ENCODE data around the gene PTPRCAP. TPM values are rescaled to one million over a fixed set of nuclear protein-coding genes. Genes with fewer than 3 reads are reported as not detected.

The PTPRCAP gene
- total and polyA plus RNA-seq, 3 experiments from 2014 or later = 145 to 1,075 (median 163) TPM

GRCh38 chr11:67452141-67452952 lies 14.9 kb upstream of the PTPRCAP start, which contains the start of gene GPR152:
Gene GPR152 (minus strand): TSS chr11:67452729. CDS start chr11:67452724, 5 bp downstream.
- H3K4me3 Mint-ChIP-seq = no peak within 1 kb of the TSS
- no peaks in the 10 kb centered on the region for H3K36me3 ChIP-seq (ENCODE audit: insufficient read depth, low read length)
- ChIA-PET CTCF (interaction anchor here (0.7 to 2.0 kb wide), 5 partner anchors 15 to 100 kb away, joined by 3 to 4 read pairs (median 3); partner anchors contain the start of genes PPP1CA and PTPRCAP), POLR2A (interaction anchor here (0.6 to 4.2 kb wide), 4 partner anchors 15 to 51 kb away, joined by 3 to 15 read pairs (median 4); partner anchors contain the start of gene PTPRCAP)
- H3K4me1 ChIP-seq (ENCODE audit: insufficient read depth, low read length) = peaks cover 29% of the 10 kb centered on the region
- H3K27ac Mint-ChIP-seq = no peak within 1 kb of the TSS
- H3K36me3 Mint-ChIP-seq = no peaks in the 10 kb centered on the region
- H3K27me3 ChIP-seq (ENCODE audit: insufficient read depth, low read length, poor library complexity, severe bottlenecking) = no peaks in the 10 kb centered on the region
- no peak for DNase-seq
- H3K27me3 Mint-ChIP-seq = peaks cover 0 to 3% of the 10 kb centered on the region in 2 donors
- H3K27ac ChIP-seq (ENCODE audit: low read depth, low read length) = no peak within 1 kb of the TSS
- no peaks in the 10 kb centered on the region for H3K9me3 ChIP-seq (ENCODE audit: low read length)
- H3K4me3 ChIP-seq (ENCODE audit: low read length) = no peak within 1 kb of the TSS
- H3K4me1 Mint-ChIP-seq = peaks cover 9 to 25% (median 14%) of the 10 kb centered on the region in 3 donors
- H3K9me3 Mint-ChIP-seq = no peaks in the 10 kb centered on the region

- no peak for DNase-seq
- Histone ChIP-seq H3K36me3 (ENCODE audit: insufficient read depth, low read length) (no peaks in the 10 kb centered on the region), H3K4me3 (ENCODE audit: low read length) (no peak overlapping the region), H3K27ac (ENCODE audit: low read depth, low read length) (no peak overlapping the region), H3K4me1 (ENCODE audit: insufficient read depth, low read length) (peaks cover 37% of the 10 kb centered on the region), H3K27me3 (ENCODE audit: insufficient read depth, low read length, poor library complexity, severe bottlenecking) (no peaks in the 10 kb centered on the region), H3K9me3 (ENCODE audit: low read length) (no peaks in the 10 kb centered on the region)
- Mint-ChIP-seq H3K27me3 (peaks cover 0 to 2% of the 10 kb centered on the region in 2 donors), H3K4me1 (peaks cover 10 to 33% (median 17%) of the 10 kb centered on the region in 3 donors), H3K9me3 (no peaks in the 10 kb centered on the region), H3K36me3 (no peaks in the 10 kb centered on the region), H3K4me3 (no peak overlapping the region), H3K27ac (no peak overlapping the region)
- POLR2A ChIA-PET = interaction anchor here (0.6 to 4.2 kb wide), 4 partner anchors 15 to 51 kb away, joined by 3 to 15 read pairs (median 4); partner anchors contain the start of gene PTPRCAP
- CTCF ChIA-PET = interaction anchor here (0.8 to 2.0 kb wide), 4 partner anchors 15 to 62 kb away, joined by 3 to 4 read pairs (median 4); partner anchors contain the start of genes PPP1CA and PTPRCAP
Observed at GRCh38 chr11:67451658-67451976, 14.1 kb upstream of the PTPRCAP start.

- peak overlapping the region in 1 of 8 donors; percentile 77 for H3K27ac Mint-ChIP-seq
- Histone ChIP-seq H3K9me3 (ENCODE audit: low read length) (no peaks in the 10 kb centered on the region), H3K4me1 (ENCODE audit: insufficient read depth, low read length) (peaks cover 41% of the 10 kb centered on the region), H3K4me3 (ENCODE audit: low read length) (no peak overlapping the region), H3K27me3 (ENCODE audit: insufficient read depth, low read length, poor library complexity, severe bottlenecking) (no peaks in the 10 kb centered on the region), H3K36me3 (ENCODE audit: insufficient read depth, low read length) (no peaks in the 10 kb centered on the region), H3K27ac (ENCODE audit: low read depth, low read length) (no peak overlapping the region)
- no peak for DNase-seq
- no peaks in the 10 kb centered on the region for H3K9me3 Mint-ChIP-seq
- peaks cover 0 to 1% of the 10 kb centered on the region in 2 donors for H3K27me3 Mint-ChIP-seq
- no peaks in the 10 kb centered on the region for H3K36me3 Mint-ChIP-seq
- H3K4me1 Mint-ChIP-seq = peaks cover 14 to 38% (median 22%) of the 10 kb centered on the region in 3 donors
- no peak overlapping the region for H3K4me3 Mint-ChIP-seq
- ChIA-PET CTCF (interaction anchor here (0.8 to 2.0 kb wide), 5 partner anchors 14 to 304 kb away, joined by 3 to 4 read pairs (median 4); partner anchors contain the start of genes PPP1CA and PTPRCAP), POLR2A (interaction anchor here (0.5 to 4.2 kb wide), 4 partner anchors 9 to 50 kb away, joined by 3 to 15 read pairs (median 4); partner anchors contain the start of gene PTPRCAP)
Observed at GRCh38 chr11:67450796-67451657, 13.5 kb upstream of the PTPRCAP start.

- H3K9me3 ChIP-seq (ENCODE audit: low read length) = no peaks in the 10 kb centered on the region
- Mint-ChIP-seq H3K4me3 (no peak overlapping the region), H3K27ac (peak overlapping the region in 5 of 8 donors; percentile 47 to 82 (median 78)), H3K4me1 (peaks cover 31 to 56% (median 39%) of the 10 kb centered on the region in 3 donors), H3K36me3 (no peaks in the 10 kb centered on the region), H3K9me3 (no peaks in the 10 kb centered on the region), H3K27me3 (no peaks in the 10 kb centered on the region)
- ChIA-PET POLR2A (interaction anchor here (0.5 to 4.2 kb wide), 2 partner anchors 12 to 13 kb away, joined by 4 to 15 read pairs; partner anchors contain the start of gene PTPRCAP), CTCF (interaction anchor here (0.8 to 1.4 kb wide), 2 partner anchors 12 to 20 kb away, joined by 3 to 4 read pairs; partner anchors contain the start of gene TMEM134)
- no peaks in the 10 kb centered on the region for H3K27me3 ChIP-seq (ENCODE audit: insufficient read depth, low read length, poor library complexity, severe bottlenecking)
- no peak overlapping the region for H3K4me3 ChIP-seq (ENCODE audit: low read length)
- no peak overlapping the region for H3K27ac ChIP-seq (ENCODE audit: low read depth, low read length)
- no peak for DNase-seq
- H3K4me1 ChIP-seq (ENCODE audit: insufficient read depth, low read length) = peaks cover 59% of the 10 kb centered on the region
- no peaks in the 10 kb centered on the region for H3K36me3 ChIP-seq (ENCODE audit: insufficient read depth, low read length)
Observed at GRCh38 chr11:67449116-67449844, 11.8 kb upstream of the PTPRCAP start.

GRCh38 chr11:67448220-67448609 lies 10.7 kb upstream of the PTPRCAP start:
- no peak overlapping the region for H3K4me3 ChIP-seq (ENCODE audit: low read length)
- no peaks in the 10 kb centered on the region for H3K9me3 Mint-ChIP-seq
- peak overlapping the region in 1 of 7 donors; percentile 50 for H3K4me3 Mint-ChIP-seq
- peaks cover 39 to 64% (median 41%) of the 10 kb centered on the region in 3 donors for H3K4me1 Mint-ChIP-seq
- ChIA-PET CTCF (interaction anchor here (1.3 kb wide), 1 partner anchor 11 kb away, joined by 3 read pairs; no protein-coding TSS in a partner anchor), POLR2A (interaction anchor here (4.2 kb wide), 1 partner anchor 11 kb away, joined by 15 read pairs; the partner anchor contains the start of gene PTPRCAP)
- H3K27ac ChIP-seq (ENCODE audit: low read depth, low read length) = no peak overlapping the region
- no peaks in the 10 kb centered on the region for H3K9me3 ChIP-seq (ENCODE audit: low read length)
- no peaks in the 10 kb centered on the region for H3K36me3 Mint-ChIP-seq
- H3K27me3 Mint-ChIP-seq = no peaks in the 10 kb centered on the region
- no peaks in the 10 kb centered on the region for H3K27me3 ChIP-seq (ENCODE audit: insufficient read depth, low read length, poor library complexity, severe bottlenecking)
- peak overlapping the region in 6 of 8 donors; percentile 45 to 85 (median 54) for H3K27ac Mint-ChIP-seq
- H3K36me3 ChIP-seq (ENCODE audit: insufficient read depth, low read length) = no peaks in the 10 kb centered on the region
- peaks cover 65% of the 10 kb centered on the region for H3K4me1 ChIP-seq (ENCODE audit: insufficient read depth, low read length)
- no peak for DNase-seq

- ChIA-PET CTCF (interaction anchor here (0.9 to 2.0 kb wide), 3 partner anchors 9 to 45 kb away, joined by 3 to 9 read pairs (median 5); partner anchors contain the start of genes PPP1CA and PTPRCAP), POLR2A (interaction anchor here (1.3 to 1.4 kb wide), 2 partner anchors 12 to 72 kb away, joined by 3 to 11 read pairs; partner anchors contain the start of gene CLCF1)
- Mint-ChIP-seq H3K36me3 (no peaks in the 10 kb centered on the region), H3K27me3 (no peaks in the 10 kb centered on the region), H3K27ac (peak overlapping the region; percentile 95 to 99 (median 98)), H3K4me3 (peak overlapping the region in 6 of 7 donors; percentile 76 to 87 (median 81)), H3K4me1 (peaks cover 48 to 85% (median 58%) of the 10 kb centered on the region in 3 donors), H3K9me3 (peaks cover 0 to 2% (median 0%) of the 10 kb centered on the region in 5 donors)
- Histone ChIP-seq H3K27ac (ENCODE audit: low read depth, low read length) (peak overlapping the region; percentile 27), H3K9me3 (ENCODE audit: low read length) (no peaks in the 10 kb centered on the region), H3K4me1 (ENCODE audit: insufficient read depth, low read length) (peaks cover 68% of the 10 kb centered on the region), H3K36me3 (ENCODE audit: insufficient read depth, low read length) (no peaks in the 10 kb centered on the region), H3K27me3 (ENCODE audit: insufficient read depth, low read length, poor library complexity, severe bottlenecking) (no peaks in the 10 kb centered on the region), H3K4me3 (ENCODE audit: low read length) (no peak overlapping the region)
- DNase-seq = no peak
Observed at GRCh38 chr11:67445515-67445914, 8.0 kb upstream of the PTPRCAP start.
